ENCODE measurements around the gene CUBN. TPM values are rescaled to one million over a fixed set of nuclear protein-coding genes. Genes with fewer than 3 reads are reported as not detected.

Gene CUBN
- total and polyA plus RNA-seq, 9 of the 15 experiments (the other 6 are each of a cell fraction or from before 2014, with no cell fraction given), result 0.04 to 0.33 (median 0.09) TPM

DNA sequence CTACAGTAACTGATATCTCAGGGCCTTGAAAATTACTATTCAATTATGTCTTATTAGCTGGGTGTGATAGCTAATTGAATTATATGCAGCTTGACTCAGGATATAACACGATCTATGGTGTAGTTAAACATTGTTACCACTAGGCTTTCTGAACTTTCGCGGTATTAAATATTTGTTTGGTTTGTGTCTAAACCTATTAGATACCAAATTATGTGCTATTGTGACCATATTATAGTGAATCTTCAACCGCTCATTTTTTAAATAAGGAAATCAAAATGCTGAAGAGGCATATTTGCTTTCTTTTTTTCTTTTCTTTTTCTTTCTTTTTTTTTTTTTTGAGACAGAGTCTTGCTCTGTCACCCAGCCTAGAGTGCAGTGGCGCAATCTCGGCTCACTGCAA lies 213.1 kb downstream of the CUBN start:
- in situ Hi-C loops (cut with MboI), result no loop called here
- Histone ChIP-seq H3K4me1 (replicated peaks in 1 of 2; ENCODE audit: control insufficient read depth in 2 of 2, insufficient read depth in 2 of 2, low read length in 2 of 2) (no peaks in the 10 kb centered on the region), H2AFZ (ENCODE audit: low read depth, low read length) (no peak overlapping the region), H3K9me3 (replicated peaks; ENCODE audit: control insufficient read depth, insufficient read depth, low read depth, low read length) (no peaks in the 10 kb centered on the region), H4K20me1 (replicated peaks; ENCODE audit: control insufficient read depth, insufficient read depth, low read length) (no peaks in the 10 kb centered on the region), H3K9ac (ENCODE audit: insufficient read depth in 1 of 2, low read depth in 2 of 2, low read length in 2 of 2) (no peak overlapping the region), H3K27me3 (ENCODE audit: control insufficient read depth in 2 of 2, insufficient read depth in 2 of 2, low read length in 2 of 2) (no peaks in the 10 kb centered on the region; a peak in 1 of 5 replicates), H3K36me3 (ENCODE audit: control insufficient read depth, insufficient read depth, low read length) (no peaks in the 10 kb centered on the region), H3K79me2 (ENCODE audit: control insufficient read depth, insufficient read depth, low read length) (no peaks in the 10 kb centered on the region), H3K9me1 (ENCODE audit: control insufficient read depth, insufficient read depth, low read length) (no peaks in the 10 kb centered on the region), H3K27ac (ENCODE audit: extremely low read depth, low read depth, low read length) (no peak overlapping the region), H3K4me2 (ENCODE audit: insufficient read depth, low read length) (no peak overlapping the region), H3K4me3 (no peak overlapping the region)
- no peak for DNase-seq (ENCODE audit: extremely low read depth in 1 of 4, low spot score in 3 of 4)
- no peak for ATAC-seq
- CTCF ChIA-PET (ENCODE audit: low intra/inter-chr PET ratio), result no interaction called here
- BruUV-seq (replicated peaks), result no TSS peak
- POLR2A ChIA-PET, result no interaction called here
- WGBS (ENCODE audit: insufficient coverage, low coverage, missing lambda C conversion rate), result 64% methylated on average over 5 of the region's 6 CpGs
- intact Hi-C loops (cut with micrococcal nuclease), result no loop called here
- FAIRE-seq, result no peak
- no peak for TF ChIP-seq NFE2 (IDR thresholded peaks at IDR 0.05; ENCODE audit: low read depth)
- no peak for TF ChIP-seq ZBTB2 (IDR thresholded peaks at IDR 0.05)
- no peak for TF ChIP-seq SMARCA5 (IDR thresholded peaks at IDR 0.05)
- TF ChIP-seq SOX6 (IDR thresholded peaks at IDR 0.05), result no peak
- TF ChIP-seq E2F1 (CRISPR knock-in tag; IDR thresholded peaks at IDR 0.05), result no peak
- TF ChIP-seq SUPT5H (IDR thresholded peaks at IDR 0.05), result no peak
- TF ChIP-seq MTF1 (CRISPR knock-in tag; IDR thresholded peaks at IDR 0.05; ENCODE audit: borderline replicate concordance), result no peak
- TF ChIP-seq NFIC (IDR thresholded peaks at IDR 0.05), result no peak
- TF ChIP-seq FOSL1 (tag; conservative IDR thresholded peaks at IDR 0.05), result no peak
- TF ChIP-seq BDP1 (IDR thresholded peaks at IDR 0.05; ENCODE audit: insufficient read depth, insufficient read length), result no peak
- no peak for TF ChIP-seq SNRNP70 (optimal IDR thresholded peaks at IDR 0.05; ENCODE audit: low read depth, low read length)
- no peak for TF ChIP-seq PPARD (CRISPR knock-in tag; IDR thresholded peaks at IDR 0.05)
- no peak for TF ChIP-seq CBFB (CRISPR knock-in tag; IDR thresholded peaks at IDR 0.05)
- TF ChIP-seq MAFG (tag; conservative IDR thresholded peaks at IDR 0.05), result peak; percentile 40; the same call in 1 of the 2 replicates
- TF ChIP-seq ZBTB33 (CRISPR knock-in tag; IDR thresholded peaks at IDR 0.05), result peak; percentile 93
- no peak for TF ChIP-seq ILK (tag; IDR thresholded peaks at IDR 0.05; ENCODE audit: borderline replicate concordance, low read depth)
- no peak for TF ChIP-seq ELK1 (CRISPR knock-in tag; IDR thresholded peaks at IDR 0.05)
- TF ChIP-seq, protein P1, sequence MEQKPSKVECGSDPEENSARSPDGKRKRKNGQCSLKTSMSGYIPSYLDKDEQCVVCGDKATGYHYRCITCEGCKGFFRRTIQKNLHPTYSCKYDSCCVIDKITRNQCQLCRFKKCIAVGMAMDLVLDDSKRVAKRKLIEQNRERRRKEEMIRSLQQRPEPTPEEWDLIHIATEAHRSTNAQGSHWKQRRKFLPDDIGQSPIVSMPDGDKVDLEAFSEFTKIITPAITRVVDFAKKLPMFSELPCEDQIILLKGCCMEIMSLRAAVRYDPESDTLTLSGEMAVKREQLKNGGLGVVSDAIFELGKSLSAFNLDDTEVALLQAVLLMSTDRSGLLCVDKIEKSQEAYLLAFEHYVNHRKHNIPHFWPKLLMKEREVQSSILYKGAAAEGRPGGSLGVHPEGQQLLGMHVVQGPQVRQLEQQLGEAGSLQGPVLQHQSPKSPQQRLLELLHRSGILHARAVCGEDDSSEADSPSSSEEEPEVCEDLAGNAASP (IDR thresholded peaks at IDR 0.05), result no peak
- peak; percentile 91 for TF ChIP-seq ZNF316 (IDR thresholded peaks at IDR 0.05)

Data from K562 (cell line).